GM19438 (cell line): ENCODE results near the gene IRF8.
"Not testable (repeated sequence)": the region's sequence is repeated elsewhere in the genome, so short reads cannot be mapped to it uniquely, and the experiment has no call there.

Experiments used
- ATAC-seq: cut with Tn5 transposase; IDR thresholded peaks from one replicate; pipeline ENCODE4 v1.9.1; 2021; ENCODE audit warnings: low read depth; ENCODE audit not compliant: unreplicated experiment

Gene IRF8

DNA sequence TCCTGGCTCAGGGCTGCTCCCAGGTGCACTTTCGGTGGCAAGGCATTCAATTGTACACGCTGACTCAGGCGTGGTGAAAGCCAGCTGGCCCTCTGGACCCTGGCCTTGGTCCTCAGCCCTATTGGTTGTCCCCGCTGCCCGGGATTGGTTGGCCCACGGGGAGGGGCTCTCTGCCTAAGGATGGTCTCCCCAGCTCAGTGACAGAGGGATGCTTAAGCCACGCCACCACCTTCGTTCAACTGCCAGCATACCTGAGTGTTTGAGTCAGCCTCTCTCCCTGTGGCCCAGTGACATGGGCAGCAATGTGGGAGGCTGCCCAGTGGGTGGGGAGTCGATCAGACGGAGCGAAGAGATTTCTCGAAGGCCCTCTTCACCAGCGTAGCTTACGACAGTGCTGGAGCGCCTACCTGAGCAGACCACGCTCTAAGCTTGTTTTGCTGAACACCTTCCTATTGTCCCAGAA, 30.3 kb downstream of the IRF8 start:
- no peak for ATAC-seq

- ATAC-seq = no peak
Observed at GRCh38 chr16:85930301-85930700, 31.3 kb downstream of the IRF8 start.

DNA sequence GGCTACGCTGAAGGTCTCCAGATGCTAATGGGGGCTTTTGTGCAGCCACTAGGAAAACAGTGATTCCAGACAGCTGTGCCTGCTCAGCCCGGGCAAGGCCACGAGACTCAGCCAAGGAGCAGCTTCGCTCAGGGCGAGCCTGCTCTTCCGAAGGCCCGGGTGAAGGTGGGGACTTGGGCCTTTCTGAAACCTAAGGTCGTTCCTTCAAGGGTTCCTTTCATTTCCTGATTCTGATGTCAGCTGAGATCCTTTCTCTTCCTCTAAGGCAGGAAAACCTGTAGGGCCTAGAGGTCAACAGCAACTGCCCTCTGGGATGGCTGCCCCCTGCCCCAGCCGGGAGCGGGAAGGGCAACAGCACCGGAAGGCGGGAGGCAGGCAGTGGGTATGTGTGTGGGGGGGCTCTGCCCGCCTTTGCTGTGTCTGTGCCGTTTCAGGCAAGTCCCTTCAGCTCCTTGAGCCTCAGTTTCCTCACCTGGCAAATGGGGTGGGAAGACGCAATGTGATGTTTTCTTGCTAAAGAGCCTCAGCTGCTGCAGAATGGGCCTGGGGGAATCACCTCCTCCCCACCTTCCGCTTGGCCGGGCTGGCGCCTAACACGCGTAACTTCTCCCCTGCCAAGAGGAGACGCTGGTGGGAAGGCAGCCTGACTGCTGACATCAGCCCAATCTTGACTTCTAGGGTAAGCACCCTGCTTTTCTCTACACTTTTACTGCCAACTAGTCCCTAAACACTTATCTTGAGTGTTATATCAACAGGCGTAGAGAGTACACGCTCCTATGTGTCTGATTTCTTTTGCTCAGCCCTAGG, 32.8 kb downstream of the IRF8 start:
- no peak for ATAC-seq

GRCh38 chr16:85934210-85934609, 35.2 kb downstream of the IRF8 start:
- ATAC-seq = no peak

DNA sequence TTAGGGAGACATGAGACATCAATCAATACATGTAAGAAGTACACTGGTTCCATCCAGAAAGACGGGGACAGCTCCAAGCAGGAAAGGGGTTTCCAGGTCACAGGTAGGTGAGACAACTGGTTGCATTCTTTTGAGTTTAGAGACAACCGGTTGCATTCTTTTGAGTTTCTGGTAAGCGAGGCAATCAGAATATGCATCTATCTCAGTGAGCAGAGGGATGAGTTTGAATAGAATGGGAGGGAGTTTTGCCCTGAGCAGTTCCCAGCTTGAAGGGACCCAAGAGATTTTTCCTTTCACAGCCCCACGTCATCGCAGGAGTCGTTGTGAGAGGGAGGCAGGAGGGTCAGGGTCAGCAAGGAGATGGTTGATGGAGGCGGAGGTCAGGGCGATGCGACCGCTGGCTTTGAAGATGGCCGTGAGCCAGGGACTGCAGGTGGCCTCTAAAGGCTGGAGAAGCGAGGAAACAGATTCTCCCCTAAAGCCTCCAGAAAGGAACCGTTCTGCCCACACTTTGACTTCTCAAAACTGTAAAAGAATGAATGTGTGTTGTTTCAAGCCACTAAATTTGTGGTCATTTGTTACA, 36.5 kb downstream of the IRF8 start:
- ATAC-seq = peak; percentile 9

- peak; percentile 71 for ATAC-seq
Observed at GRCh38 chr16:85935974-85936760, 37.2 kb downstream of the IRF8 start.

DNA sequence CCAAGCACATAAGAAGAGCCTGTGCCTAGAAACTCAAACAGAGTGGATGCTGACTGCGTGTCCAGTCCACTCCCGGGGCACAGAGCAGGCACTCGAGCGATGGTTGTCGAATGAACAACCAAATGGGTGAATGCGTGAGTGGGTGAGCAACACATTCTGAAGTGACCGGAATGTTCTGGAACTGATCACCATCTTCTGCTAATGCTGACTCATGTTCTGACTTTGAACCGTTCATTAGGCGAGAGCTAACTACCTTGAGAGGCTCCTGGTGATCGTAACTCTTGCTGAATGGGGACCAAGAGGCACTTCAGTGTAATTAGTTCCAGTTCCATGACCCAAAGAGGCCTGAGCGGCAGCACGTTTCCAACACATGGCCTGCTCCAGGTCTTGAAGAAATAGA, 37.9 kb downstream of the IRF8 start:
- peak; percentile 17 for ATAC-seq

- ATAC-seq = no peak
Observed at GRCh38 chr16:85940214-85940613, 41.3 kb downstream of the IRF8 start.

DNA sequence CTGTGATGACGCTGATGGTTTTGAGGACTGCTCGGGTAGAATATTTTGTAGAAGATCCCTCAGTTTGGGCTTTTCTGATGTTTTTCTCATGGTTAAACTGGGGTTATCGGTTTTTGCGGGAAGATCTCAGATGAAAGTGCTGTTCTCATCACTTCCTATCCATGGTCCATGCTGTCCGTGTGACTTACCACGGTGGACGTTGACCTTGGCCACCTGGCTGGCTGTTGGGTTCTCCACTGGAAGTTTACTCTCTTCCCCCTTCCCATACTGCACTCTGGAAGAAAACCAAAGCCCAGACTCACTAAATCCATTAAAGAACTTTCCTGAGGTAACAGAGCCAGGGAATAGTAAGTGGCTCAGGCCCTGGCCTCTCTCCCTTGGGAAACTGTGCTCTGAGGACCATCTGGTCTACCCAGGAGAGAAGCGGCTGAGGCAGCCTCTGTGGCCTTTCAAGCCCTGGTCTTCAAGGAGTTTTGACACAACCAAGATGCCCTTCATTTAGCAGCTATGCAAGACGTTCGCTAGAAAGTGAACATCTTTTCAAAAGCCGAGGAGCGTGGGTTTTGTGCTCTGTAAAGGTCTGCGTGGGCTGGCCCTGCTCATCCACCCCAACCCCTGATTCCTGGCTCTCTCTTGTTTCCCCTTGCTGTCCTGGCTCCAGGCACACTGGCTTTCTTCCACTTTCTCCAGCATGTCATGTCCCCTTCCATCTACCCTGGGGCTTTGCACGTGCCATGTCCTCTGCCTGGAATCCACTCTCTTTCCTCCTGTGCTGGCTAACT, 43.1 kb downstream of the IRF8 start:
- no peak for ATAC-seq

- not testable (repeated sequence) for ATAC-seq
Observed at GRCh38 chr16:85942659-85943058, 43.7 kb downstream of the IRF8 start.

DNA sequence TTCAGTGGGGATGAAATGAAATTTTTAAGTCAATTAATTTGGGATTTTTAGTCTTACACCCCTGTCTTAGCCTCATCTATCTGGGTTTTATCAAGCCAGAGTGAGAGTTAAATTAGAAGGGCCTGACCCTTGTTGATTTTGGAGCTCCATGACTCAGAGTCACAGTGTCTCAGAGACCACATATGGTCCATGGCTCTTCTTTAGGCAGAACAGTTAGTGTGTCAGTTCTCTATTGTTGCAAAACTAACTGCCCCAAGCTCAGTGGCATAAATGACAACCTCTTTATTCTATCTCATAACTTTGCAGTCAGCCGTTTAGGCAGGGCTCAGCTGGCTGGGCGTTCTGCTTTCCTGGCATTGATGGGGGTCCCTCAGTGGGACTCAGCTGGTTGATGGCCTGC, 44.7 kb downstream of the IRF8 start:
- ATAC-seq = no peak

DNA sequence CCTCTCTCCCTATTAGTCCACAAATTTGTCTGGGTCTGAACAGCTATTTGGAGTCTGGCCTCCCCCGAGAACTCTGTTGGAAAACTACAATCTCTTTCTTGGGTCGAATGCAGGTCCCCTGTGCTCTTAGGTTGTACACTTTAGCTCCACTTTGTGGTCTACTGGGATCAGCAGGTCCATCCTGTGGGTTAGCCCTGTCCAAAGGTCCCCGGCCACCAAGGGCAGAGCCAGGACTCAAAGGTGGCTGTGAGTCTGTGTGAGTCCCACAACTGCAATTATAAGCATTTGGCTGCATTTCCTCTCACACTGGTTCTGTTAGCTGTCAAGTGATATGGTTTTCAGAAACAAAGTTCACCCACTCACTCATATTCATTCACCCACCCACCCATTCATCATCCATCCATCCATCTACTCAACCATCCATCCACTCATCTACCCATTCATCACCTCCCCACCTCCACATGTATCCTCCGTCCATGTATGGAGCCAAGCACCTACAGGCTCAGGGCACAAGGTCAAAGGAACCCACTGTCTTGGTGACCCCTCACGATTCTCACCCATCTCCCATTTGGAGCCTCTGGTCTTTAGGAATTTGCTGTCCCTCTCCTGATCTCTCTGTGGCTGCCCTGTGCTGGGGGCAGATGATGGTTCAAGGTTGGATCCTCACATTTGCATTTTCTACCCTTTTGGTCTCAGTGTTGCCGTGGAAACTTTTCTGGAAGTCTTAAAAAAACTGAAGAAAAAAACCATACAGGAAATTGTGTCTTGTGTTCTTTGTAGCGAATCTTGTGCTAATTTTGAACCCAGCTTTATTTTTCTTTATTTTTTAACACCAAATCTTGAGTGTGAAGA, 45.8 kb downstream of the IRF8 start:
- ATAC-seq = no peak

DNA sequence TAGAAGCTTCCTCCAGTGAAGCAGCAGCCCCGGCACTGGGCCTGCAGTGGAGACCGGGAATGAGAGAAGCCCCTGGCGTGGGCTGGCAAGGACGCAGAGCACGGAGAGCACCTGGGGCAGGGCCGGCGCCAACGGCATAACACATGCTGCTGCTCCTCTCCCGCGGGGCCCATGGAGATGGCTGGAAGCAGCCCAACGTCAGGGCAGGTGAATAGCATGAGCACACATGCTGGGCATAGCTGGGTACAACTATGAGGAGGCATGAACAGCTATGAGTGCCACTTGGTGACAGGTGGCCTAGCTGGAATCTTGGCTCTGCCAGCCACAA, 46.4 kb downstream of the IRF8 start:
- ATAC-seq = no peak

- no peak for ATAC-seq
Observed at GRCh38 chr16:85946541-85947124, 47.7 kb downstream of the IRF8 start.

GRCh38 chr16:85947230-85948137, 48.5 kb downstream of the IRF8 start:
- ATAC-seq = peak; percentile 77

GRCh38 chr16:85948138-85948509, 49.2 kb downstream of the IRF8 start:
- peak; percentile 41 for ATAC-seq

DNA sequence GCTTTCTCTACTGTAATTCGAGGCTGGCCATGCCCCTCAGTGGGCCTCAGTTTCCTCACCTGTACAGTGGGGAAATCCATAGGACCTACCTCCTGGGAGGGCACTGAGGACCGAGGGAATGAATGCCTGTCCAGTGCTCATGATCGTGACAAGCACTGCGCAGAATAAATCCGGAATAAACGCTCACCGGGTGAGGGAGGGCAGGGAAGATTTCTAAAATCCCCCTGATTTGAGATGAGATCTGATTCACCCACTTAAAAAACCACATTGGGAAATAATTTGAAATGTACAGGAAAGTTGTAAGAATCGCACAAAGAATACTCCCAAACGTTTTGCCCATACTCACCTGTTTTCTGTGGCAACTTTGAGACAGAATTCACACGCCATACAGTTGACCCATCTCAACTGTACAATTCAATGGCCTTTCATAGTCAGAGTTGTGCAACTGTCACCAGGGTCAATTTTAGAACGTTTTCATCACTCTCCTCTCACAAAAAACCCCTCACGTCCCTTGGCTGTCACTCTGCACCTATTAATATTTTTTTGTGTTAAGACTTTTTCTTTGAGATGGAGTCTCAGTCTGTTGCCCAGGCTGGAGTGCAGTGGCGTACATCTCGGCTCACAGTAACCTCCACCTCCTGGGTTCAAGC, 49.8 kb downstream of the IRF8 start:
- no peak for ATAC-seq
